ENCODE results near the gene MYOZ3.

The MYOZ3 gene

GRCh38 chr5:150651382-150651781 is 9.7 kb upstream of the MYOZ3 start (continued):
- no peak for TF ChIP-seq TSHZ2 (CRISPR knock-in tag; IDR thresholded peaks at IDR 0.05)
- no peak for TF ChIP-seq GLIS3 (CRISPR knock-in tag; IDR thresholded peaks at IDR 0.05)
- no peak for TF ChIP-seq ZFP30 (CRISPR knock-in tag; IDR thresholded peaks at IDR 0.05)
- TF ChIP-seq PATZ1 (CRISPR knock-in tag; IDR thresholded peaks at IDR 0.05; ENCODE audit: borderline replicate concordance) = no peak
- TF ChIP-seq, protein P1, sequence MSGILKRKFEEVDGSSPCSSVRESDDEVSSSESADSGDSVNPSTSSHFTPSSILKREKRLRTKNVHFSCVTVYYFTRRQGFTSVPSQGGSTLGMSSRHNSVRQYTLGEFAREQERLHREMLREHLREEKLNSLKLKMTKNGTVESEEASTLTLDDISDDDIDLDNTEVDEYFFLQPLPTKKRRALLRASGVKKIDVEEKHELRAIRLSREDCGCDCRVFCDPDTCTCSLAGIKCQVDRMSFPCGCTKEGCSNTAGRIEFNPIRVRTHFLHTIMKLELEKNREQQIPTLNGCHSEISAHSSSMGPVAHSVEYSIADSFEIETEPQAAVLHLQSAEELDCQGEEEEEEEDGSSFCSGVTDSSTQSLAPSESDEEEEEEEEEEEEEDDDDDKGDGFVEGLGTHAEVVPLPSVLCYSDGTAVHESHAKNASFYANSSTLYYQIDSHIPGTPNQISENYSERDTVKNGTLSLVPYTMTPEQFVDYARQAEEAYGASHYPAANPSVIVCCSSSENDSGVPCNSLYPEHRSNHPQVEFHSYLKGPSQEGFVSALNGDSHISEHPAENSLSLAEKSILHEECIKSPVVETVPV (CRISPR knock-in tag; IDR thresholded peaks at IDR 0.05) = no peak
- no peak for TF ChIP-seq TCF4 (CRISPR knock-in tag; IDR thresholded peaks at IDR 0.05; ENCODE audit: borderline replicate concordance)
- no peak for TF ChIP-seq ZC3H10 (CRISPR knock-in tag; IDR thresholded peaks at IDR 0.05)
- no peak for TF ChIP-seq ZFP3 (CRISPR knock-in tag; IDR thresholded peaks at IDR 0.05)

DNA sequence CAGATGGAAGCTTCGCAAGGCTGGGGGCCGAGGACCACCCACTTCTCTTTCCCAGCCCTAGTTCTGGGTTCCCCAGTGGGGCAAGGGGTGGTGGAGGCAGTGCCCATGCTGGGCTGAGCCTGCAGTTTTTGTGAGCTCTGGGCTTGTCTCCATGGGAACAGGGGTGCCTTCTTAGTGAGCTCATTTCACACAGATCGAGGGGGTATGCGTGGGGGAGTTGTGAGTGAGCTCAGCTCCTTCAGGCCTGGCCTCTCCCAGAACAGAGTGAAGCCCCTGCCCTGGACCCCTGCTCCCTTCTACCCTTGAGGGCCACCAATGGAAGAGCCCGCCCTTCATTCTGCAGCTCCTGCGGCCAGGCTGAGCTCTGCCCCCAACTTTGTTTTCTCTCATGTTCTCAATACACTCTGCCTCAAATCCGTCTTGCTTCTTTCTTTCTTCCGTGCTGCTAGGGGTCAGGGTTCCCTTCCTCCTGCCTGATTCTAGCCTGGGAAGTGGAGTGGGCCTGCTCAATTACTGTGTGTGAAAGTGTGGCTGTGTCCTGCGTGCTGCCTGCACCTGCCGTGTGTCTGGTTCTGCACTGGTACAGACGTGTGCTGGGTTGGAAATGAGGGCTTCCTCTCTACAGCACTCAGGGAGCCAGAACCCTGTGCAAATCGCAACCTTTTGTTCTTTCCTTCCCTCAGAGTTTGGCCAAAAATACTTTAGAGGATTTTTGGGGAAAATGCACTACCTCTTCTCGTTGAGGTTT is 9.0 kb upstream of the MYOZ3 start:
- no peak for ATAC-seq
- TF ChIP-seq ESRRG (CRISPR knock-in tag; IDR thresholded peaks at IDR 0.05) (no peak), TSHZ2 (CRISPR knock-in tag; IDR thresholded peaks at IDR 0.05) (no peak), POU6F1 (CRISPR knock-in tag; IDR thresholded peaks at IDR 0.05; ENCODE audit: borderline replicate concordance, low read depth) (no peak), ZNF70 (CRISPR knock-in tag; IDR thresholded peaks at IDR 0.05) (no peak), RARB (CRISPR knock-in tag; IDR thresholded peaks at IDR 0.05) (no peak), PATZ1 (CRISPR knock-in tag; IDR thresholded peaks at IDR 0.05; ENCODE audit: borderline replicate concordance) (no peak), TOX (CRISPR knock-in tag; IDR thresholded peaks at IDR 0.05; ENCODE audit: borderline replicate concordance) (no peak), GLIS3 (CRISPR knock-in tag; IDR thresholded peaks at IDR 0.05) (no peak), BACH2 (CRISPR knock-in tag; IDR thresholded peaks at IDR 0.05; ENCODE audit: borderline replicate concordance) (no peak), ZC3H10 (CRISPR knock-in tag; IDR thresholded peaks at IDR 0.05) (no peak), ARNTL (CRISPR knock-in tag; IDR thresholded peaks at IDR 0.05; ENCODE audit: borderline replicate concordance, low read depth) (no peak), ZFP30 (CRISPR knock-in tag; IDR thresholded peaks at IDR 0.05) (no peak), ISL1 (CRISPR knock-in tag; IDR thresholded peaks at IDR 0.05) (no peak), ZNF565 (CRISPR knock-in tag; conservative IDR thresholded peaks at IDR 0.05; ENCODE audit: low read depth) (no peak), TCF4 (CRISPR knock-in tag; IDR thresholded peaks at IDR 0.05; ENCODE audit: borderline replicate concordance) (no peak), ZNF8 (CRISPR knock-in tag; IDR thresholded peaks at IDR 0.05) (no peak)

All from SK-N-SH treated with all-trans-retinoic acid at 6 μM for 48 hours (cell line).